ENCODE results near the gene PELI2. TPM values are rescaled to one million over a fixed set of nuclear protein-coding genes. Genes with fewer than 3 reads are reported as not detected.

PELI2 gene
- total RNA-seq, 4 donors from 2014 or later: 0.91 to 10.5 (median 3.9) TPM

DNA sequence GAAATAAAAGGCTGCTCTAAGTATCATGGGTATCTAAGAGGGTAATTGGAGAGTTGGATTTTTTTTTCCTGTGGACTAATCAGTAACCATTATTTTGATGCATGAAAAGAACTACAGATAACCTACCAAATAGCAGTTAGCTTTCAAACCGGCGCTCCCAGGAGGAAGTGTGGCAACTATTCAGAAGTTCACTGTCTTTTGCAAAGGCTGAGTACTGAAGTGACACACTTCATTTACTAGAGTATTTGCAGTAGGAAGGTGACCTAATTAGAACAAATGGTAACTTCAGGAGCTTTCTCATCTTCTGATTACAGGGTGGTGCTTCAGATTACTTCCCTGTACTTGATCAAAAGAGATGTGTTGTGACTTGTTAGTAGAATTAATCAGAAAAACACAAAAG lies 87.7 kb downstream of the PELI2 start:
- peaks cover 0 to 33% (median 4%) of the 10 kb centered on the region in 3 donors for H3K4me1 ChIP-seq
- no peak overlapping the region for H3K27ac ChIP-seq
- H3K4me3 ChIP-seq: no peak overlapping the region
- no peak for DNase-seq
- WGBS, 2 donors: 22 to 24% methylated on average over 2 of the region's 2 CpGs
- intact Hi-C loops (cut with DNase I): no loop called here
- no peaks in the 10 kb centered on the region for H3K9me3 ChIP-seq
- H3K36me3 ChIP-seq: no peaks in the 10 kb centered on the region
- TF ChIP-seq POLR2A (IDR thresholded peaks at IDR 0.05): no peak
- TF ChIP-seq, protein P1, sequence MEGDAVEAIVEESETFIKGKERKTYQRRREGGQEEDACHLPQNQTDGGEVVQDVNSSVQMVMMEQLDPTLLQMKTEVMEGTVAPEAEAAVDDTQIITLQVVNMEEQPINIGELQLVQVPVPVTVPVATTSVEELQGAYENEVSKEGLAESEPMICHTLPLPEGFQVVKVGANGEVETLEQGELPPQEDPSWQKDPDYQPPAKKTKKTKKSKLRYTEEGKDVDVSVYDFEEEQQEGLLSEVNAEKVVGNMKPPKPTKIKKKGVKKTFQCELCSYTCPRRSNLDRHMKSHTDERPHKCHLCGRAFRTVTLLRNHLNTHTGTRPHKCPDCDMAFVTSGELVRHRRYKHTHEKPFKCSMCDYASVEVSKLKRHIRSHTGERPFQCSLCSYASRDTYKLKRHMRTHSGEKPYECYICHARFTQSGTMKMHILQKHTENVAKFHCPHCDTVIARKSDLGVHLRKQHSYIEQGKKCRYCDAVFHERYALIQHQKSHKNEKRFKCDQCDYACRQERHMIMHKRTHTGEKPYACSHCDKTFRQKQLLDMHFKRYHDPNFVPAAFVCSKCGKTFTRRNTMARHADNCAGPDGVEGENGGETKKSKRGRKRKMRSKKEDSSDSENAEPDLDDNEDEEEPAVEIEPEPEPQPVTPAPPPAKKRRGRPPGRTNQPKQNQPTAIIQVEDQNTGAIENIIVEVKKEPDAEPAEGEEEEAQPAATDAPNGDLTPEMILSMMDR (IDR thresholded peaks at IDR 0.05): no peak
- no peaks in the 10 kb centered on the region for H3K27me3 ChIP-seq

DNA sequence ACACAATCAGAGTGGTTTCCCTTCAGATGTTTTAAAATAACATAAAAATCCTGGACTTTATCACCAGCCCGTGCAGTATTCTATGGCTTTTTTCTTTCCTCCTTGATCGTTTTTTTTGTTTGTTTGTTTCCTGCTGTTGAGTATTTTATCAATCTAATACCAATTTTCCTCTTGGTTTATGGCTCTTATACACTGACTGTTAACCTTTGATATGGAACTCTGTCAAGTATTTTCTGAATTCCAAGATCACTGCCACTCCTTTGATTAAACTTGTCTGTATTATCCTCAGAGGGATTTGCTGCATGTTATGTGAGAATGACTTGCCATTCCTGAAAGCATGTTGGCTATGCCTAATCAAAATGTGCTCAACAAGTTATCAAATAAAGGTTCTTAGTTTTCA lies 88.4 kb downstream of the PELI2 start:
- H3K27ac ChIP-seq: no peak overlapping the region
- H3K4me1 ChIP-seq: peaks cover 0 to 33% (median 4%) of the 10 kb centered on the region in 3 donors
- no peaks in the 10 kb centered on the region for H3K9me3 ChIP-seq
- TF ChIP-seq, protein P1 (IDR thresholded peaks at IDR 0.05): no peak
- TF ChIP-seq POLR2A (IDR thresholded peaks at IDR 0.05): no peak
- H3K27me3 ChIP-seq: no peaks in the 10 kb centered on the region
- intact Hi-C loops (cut with DNase I): no loop called here
- H3K4me3 ChIP-seq: no peak overlapping the region
- 24 to 25% methylated on average over 2 of the region's 2 CpGs for WGBS, 2 donors
- H3K36me3 ChIP-seq: no peaks in the 10 kb centered on the region
- DNase-seq: no peak

DNA sequence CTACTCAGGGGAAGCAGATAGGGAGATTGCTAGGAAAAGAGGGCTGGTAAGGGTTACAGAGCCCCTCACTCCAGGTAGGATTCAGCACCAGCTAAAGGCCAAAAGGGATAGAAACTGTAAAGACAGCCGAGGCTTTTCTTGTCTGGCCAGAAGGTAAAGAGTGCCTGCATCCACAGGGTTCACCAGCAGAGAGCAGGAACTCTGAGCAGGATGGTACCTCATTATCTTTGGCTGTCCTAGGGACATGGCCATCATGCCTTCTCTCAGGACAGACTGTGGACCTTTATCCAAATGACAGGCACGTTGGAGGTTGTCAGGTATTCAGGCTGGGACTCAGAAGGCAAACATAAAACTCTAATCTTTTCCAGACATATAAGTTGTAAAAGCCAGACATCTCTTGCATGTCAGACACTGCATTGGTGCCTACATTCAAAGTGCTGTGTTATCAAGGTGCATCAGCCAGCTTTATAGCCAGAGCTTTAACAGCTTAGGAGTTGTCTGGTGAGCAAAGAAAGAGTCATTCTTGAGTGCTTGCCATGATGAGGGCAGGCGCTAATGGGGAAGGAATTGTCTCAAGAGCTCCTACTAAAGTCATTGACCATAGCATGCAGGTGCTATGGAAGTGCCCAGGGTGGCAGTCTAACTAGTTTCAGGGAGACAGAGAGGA lies 89.5 kb downstream of the PELI2 start:
- Histone ChIP-seq H3K27ac (no peak overlapping the region), H3K9me3 (no peaks in the 10 kb centered on the region), H3K36me3 (no peaks in the 10 kb centered on the region), H3K4me3 (no peak overlapping the region), H3K27me3 (no peaks in the 10 kb centered on the region), H3K4me1 (peaks cover 0 to 39% (median 4%) of the 10 kb centered on the region in 3 donors)
- intact Hi-C loops (cut with DNase I): no loop called here
- WGBS, 2 donors: 54 to 100% methylated on average over 2 to 3 of the region's 3 CpGs
- no peak for TF ChIP-seq POLR2A (IDR thresholded peaks at IDR 0.05)
- TF ChIP-seq, protein P1 (IDR thresholded peaks at IDR 0.05): no peak
- DNase-seq: no peak

DNA sequence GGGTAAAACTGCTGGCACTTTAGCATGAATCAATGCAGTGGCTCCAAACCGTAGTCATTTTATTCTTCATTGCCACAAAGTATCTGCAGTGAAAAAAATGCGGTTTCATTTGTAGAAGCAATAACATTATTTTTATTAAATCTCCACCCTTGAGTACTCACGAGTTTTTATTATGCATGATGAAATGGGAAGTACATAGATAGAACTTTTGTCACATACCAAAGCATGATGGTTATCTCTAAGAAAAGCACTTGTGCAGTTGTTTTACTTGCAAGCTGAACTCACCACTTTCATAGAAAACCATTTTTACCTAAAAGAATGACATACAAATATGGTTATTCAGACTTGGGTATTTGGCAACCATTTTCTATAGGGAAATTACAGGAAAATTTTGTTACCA lies 90.3 kb downstream of the PELI2 start:
- 81 to 87% methylated on average over 3 of the region's 3 CpGs for WGBS, 2 donors
- H3K4me3 ChIP-seq: no peak overlapping the region
- no peaks in the 10 kb centered on the region for H3K36me3 ChIP-seq
- intact Hi-C loops (cut with DNase I): no loop called here
- DNase-seq: no peak
- no peak overlapping the region for H3K27ac ChIP-seq
- no peaks in the 10 kb centered on the region for H3K27me3 ChIP-seq
- H3K4me1 ChIP-seq: peaks cover 0 to 40% (median 4%) of the 10 kb centered on the region in 3 donors
- TF ChIP-seq POLR2A (IDR thresholded peaks at IDR 0.05): no peak
- TF ChIP-seq, protein P1 (IDR thresholded peaks at IDR 0.05): no peak
- no peaks in the 10 kb centered on the region for H3K9me3 ChIP-seq

DNA sequence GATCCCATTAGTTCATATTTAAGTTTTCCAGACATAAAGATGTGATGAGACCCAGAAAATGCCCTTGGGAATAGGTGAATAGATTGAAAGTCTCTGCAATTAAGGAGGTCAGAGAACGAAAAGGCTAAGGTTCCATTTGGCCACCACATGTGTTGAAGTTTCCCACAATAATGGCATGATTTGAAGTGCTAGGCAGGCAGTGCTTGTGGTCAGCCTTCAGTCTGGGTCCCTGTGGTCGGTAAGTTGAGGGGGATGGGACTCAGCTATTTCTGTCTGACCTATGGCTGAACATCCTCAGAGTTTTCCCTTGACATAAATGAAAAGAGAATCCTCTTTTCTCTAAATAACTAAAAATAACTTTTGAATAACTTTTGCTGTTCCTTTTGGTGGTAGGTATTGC lies 92.4 kb downstream of the PELI2 start:
- Histone ChIP-seq H3K36me3 (no peaks in the 10 kb centered on the region), H3K27me3 (no peaks in the 10 kb centered on the region)
- no peak for TF ChIP-seq POLR2A (IDR thresholded peaks at IDR 0.05)
- TF ChIP-seq, protein P1 (IDR thresholded peaks at IDR 0.05): no peak

More for the DNA sequence above, 92.4 kb downstream of the PELI2 start:
- intact Hi-C loops (cut with DNase I): no loop called here
- whole genome bisulfite sequencing, 2 donors: 57 to 92% methylated on average over 2 of the region's 2 CpGs
- DNase-seq: no peak
- no peaks in the 10 kb centered on the region for H3K9me3 ChIP-seq
- H3K4me1 ChIP-seq: peaks cover 0 to 38% (median 4%) of the 10 kb centered on the region in 3 donors
- no peak overlapping the region for H3K4me3 ChIP-seq
- no peak overlapping the region for H3K27ac ChIP-seq
